IPS DF 19.7 (cell line): ENCODE measurements around the gene KCNK2.

Source experiments
- DNase-seq: peaks from one replicate; pipeline ENCODE4 v3.0.0-alpha.2; 2013; ENCODE audit warnings: low read depth, low spot score

KCNK2 gene

DNA sequence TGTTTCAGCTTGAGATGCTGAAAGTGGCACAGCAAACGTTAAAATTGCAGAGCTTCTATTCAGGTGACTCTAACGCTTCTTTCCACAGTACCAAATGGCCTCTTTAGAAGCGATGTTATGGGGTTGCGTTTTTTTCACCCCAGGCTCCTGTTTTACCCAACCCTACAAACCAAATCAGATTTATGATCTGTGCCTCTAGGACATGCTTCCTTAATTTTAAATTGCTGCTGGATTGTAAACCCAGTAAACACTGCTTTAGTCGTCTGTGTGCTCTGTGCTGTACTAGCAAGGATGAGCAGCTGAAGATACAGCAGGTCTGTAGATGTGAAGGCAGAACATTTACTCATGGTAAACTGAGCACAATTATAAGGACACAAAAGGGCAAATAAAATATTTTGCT lies 13.0 kb downstream of the KCNK2 start:
- no peak for DNase-seq

DNA sequence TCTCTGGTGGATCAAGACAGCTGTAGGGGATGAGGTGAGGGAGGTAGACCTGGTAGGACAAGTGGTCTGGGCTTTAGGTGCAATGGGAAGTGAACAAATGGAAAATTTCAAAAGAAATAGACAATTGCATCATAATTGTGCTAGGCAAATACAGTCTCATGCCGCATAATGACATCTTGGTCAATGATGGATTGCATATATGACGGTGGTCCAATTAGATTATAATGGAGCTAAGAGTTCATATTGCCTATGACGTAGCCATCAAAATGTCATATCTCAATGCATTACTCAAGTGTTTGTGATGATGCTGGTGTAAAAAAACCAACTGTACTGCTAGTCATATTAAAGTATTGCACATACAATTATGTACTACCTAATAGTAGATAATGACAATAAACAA lies 19.0 kb downstream of the KCNK2 start:
- DNase-seq = no peak

DNA sequence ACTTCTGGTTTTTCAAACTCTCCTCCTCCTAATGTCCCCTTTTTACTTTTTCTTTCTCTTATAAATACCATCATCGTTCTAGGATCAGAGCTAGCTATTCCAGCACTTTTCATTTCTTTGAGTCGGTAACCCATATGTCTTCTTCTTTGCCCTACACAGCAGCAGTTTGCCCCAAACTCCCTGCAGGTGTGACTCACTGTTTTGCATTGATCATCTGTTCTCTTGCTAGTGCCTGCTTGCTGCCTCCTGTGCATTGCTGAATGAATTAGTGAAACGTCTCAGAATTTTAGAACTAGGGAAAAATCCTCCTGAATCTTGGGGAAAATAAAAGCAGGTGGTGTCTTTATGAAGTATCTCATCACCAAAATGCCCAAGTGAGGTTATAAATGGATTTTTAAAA lies 21.7 kb downstream of the KCNK2 start:
- DNase-seq = no peak

DNA sequence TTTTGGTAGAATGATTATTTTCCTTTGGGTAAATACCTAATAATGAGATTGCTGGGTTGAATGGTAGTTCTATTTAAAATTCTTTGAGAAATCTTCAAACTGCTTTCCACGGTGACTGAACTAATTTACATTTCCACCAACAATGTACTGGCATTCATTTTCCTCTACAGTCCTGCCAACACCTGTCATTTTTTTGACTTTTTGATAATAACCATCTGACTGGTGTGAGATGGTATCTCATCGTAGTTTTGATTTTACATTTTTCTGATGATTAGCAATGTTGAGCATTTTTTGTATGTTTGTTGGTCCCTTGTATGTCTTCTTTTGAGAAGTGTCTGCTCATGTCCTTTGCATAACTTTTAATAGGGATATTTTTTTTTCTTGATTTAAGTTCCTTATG lies 23.5 kb downstream of the KCNK2 start:
- no peak for DNase-seq

DNA sequence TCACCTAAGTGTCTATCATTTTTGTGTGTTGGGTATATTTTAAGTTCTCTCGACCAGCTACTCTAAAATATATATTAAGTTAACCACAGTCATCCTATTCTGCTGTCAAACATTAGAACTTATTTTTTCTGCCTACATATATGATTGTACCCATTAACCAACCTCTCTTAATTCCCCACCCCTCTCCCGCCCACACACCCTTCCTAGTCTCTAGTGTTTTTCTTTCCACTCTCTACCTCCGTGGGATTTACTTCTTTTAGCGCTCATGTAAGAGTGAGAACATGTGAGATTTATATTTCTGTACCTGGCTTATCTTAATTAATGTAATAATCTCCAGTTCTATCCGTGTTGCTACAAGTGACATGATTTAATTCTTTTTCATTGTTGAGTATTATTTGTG lies 26.6 kb downstream of the KCNK2 start:
- no peak for DNase-seq

DNA sequence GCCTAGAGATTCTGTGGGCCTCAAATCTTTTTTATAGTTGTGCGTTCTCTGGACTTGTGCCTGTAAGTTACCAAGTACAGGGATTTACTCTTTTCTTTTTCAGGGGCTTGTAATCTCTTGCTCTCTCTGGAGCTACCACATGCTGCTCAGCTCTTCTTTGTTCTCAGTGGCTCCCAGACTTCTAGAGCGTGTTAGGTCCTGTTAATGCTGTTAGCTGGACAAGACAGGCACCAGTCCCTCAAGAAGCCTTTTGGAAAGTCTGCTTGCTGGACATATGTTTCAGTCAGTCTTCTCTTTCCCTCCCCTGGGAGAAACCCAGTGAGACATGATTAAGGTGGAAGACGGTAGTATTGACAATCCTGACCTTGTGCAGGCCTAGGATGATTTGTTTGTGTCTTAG lies 29.4 kb downstream of the KCNK2 start:
- no peak for DNase-seq

DNA sequence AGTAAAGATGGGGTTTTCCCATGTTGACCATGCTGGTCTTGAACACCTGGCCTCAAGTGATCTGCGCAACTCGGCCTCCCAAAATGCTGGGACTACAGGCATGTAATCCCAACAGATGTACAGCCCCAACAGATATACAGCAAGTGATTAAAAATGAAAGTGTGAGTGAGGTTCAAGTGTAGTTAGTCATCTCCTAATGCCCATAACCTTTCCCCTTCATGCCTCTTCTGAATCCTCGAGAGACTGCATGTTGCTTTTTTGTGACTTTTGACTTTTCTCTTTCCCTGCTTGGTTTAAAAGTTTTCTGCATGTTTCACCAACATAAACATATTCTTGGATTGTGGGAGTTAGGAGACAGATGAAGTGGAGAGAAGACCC lies 31.2 kb downstream of the KCNK2 start:
- DNase-seq = no peak

DNA sequence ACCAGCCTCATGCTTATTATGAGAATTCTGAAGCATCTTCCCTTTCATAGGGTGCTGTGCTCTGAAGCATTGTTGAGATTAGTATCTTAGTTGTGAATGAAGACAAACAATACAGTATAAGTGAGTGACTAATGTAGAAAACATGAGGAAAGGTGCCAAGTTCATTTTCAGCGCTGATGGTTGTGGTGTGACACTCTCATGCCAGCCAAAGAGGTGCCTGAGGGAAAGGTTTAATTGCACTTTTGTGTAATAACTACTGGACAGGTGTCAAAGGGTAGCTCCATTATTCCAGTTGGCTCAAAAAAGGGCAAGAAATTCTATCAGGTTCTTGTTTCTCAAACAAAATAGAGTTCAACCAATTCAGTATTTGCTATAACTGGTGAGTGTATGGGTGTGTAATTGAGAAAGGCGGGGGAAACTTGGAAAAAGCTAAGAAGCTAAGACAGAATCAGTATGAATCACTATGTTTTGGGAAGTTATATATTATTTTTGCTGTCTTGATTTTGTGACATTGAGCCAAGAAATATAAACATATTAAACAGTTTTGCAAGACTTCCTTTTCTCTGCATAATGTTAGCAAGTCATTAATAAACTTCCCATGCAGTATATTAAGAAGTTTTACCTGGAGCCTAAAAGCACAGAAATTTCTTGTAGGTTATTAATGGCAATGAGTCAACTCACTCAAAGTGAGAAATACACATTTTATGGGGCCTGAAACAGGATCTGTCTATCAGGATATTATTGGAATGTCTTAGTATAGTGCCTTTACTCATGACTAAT lies 31.8 kb downstream of the KCNK2 start:
- no peak for DNase-seq

DNA sequence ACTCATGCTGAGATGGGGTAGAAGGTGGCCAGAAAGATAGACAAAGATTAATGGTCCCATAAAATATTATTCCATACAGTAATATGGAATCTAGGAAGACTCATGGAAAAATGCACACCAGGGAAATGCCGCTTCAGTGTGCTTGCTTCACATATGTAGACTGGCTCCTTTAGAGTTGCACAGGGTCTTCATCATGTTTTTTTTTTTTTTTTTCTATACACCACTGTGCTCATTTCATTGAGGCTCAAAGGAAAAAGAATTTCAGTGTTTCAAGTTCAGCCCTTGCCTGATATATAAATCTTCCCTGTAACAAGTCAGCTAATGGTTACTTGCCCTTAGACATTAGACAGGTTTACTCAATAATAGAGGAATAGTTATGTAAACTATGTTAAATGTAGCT lies 33.2 kb downstream of the KCNK2 start:
- no peak for DNase-seq

DNA sequence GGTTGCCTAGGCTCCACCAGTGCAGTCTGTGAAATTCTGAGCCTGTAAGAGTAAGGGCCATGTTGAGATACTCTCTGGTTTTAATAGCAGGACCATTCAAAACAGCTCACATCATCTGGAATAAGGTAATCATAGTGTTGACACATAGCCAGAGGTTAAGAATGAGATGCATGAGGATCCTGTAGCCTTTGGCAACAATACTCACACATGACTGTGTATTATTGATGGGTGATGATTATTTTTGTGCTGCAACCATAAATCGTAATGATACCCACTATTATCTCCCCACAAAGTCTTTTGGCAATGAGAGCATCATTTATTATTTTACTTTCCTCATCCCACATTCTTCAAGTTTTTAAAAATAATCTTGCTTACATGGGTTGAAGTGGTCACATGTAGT lies 35.5 kb downstream of the KCNK2 start:
- no peak for DNase-seq

DNA sequence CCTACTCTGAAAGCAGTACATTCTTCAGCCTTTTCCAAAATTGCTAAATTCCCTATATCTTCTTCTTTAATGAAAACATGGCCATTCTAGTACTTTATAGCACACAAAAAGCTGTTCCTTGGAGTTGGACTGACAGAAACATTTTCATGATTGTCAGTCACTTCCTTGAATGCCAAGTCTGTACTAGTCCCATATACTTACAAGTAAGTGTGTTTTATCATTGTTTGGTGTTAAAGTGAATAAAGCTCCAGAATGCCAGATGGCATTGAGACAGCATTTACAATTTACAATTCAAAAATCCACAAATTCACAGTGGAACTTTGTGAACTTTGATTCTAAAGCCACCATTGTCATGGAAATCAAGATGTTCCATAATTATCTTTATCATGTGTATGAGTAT lies 36.5 kb downstream of the KCNK2 start:
- DNase-seq = no peak

DNA sequence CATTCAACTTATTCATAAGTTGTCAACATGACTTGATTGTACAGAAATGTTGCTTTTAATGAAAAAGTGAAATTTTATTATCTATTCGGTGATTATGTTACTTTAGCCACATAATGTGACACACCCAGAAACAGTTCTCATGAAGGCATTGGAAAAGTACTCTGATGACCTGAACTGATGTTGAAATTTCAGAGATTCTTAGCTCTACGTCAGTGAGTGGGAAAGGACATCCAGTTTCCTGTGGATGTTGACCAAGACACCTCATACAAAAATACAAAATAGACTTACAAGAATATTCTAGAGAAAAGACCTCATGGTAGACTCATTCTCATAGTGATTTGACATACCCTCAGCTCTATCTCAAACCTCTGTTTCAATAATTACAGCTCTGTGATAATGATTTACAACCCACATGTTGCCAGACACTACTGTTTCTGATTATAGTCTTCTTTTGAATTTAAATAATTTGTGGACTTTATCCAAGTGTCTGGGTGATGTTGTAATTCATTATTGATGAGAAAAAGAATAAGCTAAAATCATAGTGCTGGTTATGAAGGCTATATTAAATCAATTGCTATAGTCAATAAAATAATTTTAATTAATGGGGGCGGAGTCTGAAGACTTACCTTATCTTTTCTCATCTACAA lies 37.3 kb downstream of the KCNK2 start:
- no peak for DNase-seq

DNA sequence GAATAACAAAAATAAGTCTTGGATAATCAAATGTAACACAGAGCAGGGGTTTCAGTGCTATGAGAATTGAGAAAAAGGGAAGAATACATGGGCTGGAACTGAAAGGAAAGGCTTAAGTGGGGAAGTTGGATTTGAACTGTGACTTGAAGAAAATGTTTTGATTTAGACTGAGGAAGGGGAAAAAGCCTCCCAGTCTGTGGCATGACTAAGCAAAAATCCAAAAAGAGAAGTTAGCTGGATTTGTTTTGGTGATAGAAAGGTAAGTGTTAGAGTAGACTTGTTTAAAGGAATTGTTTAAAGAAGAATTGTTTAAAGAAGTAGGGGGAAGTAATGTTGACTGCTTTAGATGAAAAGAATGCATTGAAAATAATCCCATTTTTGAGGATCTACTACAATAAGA lies 46.0 kb downstream of the KCNK2 start:
- DNase-seq = no peak

DNA sequence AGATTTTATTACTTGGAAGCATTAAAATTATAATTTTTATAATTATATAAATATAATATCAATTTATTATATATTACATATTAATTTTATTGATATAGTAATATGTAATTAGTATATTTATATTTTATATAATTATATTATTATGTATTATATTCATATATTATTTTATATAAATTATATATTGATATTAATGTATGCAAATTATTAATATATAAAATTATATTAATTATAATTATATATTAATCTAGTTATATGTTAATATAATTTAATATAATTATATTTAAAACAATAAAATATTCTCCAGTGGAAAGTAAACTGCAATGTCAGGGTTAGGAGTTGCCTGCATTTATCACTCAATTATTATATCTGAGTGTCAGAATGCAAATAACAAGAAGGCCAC lies 48.8 kb downstream of the KCNK2 start:
- DNase-seq = no peak

DNA sequence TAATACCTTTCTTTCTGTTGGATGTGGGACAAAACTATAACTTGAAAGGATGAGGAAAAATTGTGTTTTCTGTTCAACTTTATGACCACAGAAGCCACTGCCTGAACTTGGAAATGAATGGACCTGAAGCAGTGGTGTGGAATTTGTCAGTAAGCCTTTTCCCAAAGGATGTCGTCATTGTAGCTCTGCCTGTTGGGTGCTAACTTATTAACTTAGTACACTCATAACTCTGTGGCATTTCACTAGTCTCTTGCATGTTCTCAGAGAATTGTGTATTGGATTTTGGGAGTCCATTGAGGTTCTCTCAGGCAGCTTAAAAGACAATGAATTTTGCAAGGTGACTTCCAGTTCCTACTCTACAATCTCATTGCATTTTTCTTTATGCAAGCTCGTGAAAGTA lies 49.6 kb downstream of the KCNK2 start:
- DNase-seq = no peak

DNA sequence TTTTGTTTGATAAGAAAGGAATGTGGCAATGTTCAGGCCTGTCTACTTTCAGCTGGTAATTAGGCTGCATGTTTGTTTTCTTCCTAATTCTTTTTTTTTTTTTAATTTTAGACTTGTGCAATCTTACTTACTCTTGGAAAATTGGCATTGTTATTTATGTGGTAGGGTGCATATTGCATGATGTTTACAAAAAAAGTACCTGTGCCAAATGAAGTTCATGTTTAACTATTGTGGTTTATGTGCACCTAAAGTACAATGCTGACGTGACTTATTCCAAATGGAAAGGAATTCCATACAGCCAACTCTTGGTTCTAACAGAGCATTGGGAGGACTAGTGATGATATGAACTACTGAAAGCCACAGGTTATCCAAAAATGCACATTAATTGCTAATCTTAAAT lies 51.0 kb downstream of the KCNK2 start:
- no peak for DNase-seq

DNA sequence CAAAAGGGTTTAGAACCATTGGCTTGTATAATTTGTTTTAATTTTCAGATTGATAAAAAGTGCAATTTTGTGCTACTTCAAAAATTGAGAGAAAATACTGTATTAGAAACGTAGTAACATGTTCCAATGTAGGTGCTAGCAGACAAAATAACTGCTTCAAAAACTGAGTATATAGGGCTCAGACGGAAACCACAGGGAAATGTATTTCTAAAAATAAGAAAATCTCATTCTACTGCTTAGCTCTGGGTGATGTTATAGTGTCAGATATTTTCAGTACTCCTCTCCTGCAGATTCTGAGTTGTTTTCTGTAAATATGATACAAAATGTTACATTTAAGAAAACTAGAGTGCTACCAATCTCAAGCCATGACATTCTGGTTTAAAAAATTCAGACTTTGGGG lies 55.4 kb downstream of the KCNK2 start:
- no peak for DNase-seq

DNA sequence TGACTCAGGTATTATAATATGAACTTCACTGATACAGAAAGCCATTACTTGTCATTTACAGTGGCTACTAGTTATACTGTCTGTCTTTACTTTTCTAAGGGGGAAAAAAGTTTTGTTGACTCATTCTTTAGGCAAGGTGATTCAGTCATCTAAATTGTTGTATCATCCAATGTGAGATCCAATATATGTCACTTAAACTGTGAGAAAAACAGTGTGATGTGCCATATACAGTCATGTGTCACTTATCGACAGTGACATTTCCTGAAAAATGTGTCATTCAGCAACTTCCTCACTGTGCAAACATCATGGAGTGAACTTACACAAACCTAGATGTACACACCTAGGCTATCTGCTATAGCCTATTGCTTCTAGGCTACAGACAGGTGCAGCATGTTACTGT lies 57.6 kb downstream of the KCNK2 start:
- no peak for DNase-seq

DNA sequence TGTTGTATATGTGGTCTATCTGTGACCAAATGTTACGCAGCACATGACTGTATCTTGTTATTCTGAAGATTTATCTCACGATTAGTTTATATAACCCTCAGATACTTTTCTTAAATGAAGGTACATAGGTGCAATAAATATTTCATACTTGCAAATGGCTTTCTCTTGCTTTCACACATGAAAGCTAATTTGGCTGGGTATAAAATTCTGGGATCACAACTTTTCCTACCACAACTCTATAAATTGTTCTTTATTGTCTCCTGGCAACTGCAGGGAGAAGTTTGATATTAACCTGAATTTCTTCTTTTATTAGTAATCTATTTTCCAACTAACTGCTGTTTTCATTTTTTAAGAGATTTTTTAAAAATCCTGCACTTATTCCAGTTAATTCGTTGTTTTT lies 58.9 kb downstream of the KCNK2 start:
- no peak for DNase-seq

DNA sequence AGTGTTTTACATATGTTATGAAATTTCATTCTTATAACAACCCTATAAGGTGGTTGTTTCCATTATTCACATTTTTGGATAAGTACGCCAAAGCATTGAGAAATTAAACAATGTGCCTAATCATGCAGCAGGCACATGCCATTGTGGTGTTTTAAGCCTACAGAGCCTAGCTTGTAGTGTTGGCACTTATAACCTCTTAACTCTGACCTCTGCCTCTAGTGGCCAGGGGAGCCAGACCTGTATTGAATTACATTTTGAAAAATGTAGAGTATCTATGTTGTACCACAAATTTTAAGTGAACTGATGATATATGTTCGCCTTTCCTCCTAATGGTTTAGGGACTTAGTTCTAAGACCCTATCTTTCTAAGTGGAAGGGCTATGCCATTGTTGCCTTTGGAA lies 61.0 kb downstream of the KCNK2 start:
- no peak for DNase-seq

DNA sequence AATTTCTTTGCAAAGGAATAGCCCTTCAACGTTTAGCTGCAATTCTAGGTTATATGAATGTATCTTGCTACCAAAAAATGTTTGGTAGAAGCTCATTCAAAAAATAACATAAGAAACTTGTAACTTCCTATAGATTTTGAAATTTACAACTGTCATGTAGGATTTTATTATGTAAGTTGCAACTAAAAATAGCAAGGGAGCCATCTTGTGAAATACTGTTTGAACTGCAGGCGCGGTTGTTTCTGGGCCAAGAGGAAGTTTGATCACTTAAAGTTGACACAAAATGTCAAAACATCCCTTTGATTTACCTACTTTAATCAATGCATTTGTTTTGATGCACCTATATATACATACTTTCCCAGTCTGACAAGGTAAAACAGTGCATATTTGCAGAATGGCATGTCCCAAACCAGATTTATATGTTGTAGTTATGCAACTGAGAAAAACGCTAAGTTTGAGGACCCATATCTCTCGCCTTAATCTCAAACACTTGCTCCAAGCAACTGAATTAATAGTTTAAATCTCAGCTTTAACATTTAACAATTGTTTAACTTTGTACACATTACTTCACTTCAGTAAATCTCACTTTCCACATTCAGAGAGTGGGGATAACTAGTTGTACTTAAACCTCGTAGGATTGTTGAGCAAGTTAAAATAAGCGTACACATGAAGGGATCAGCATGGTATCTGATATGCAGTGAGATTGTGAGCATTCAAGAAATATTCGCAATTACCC lies 63.9 kb downstream of the KCNK2 start:
- no peak for DNase-seq

DNA sequence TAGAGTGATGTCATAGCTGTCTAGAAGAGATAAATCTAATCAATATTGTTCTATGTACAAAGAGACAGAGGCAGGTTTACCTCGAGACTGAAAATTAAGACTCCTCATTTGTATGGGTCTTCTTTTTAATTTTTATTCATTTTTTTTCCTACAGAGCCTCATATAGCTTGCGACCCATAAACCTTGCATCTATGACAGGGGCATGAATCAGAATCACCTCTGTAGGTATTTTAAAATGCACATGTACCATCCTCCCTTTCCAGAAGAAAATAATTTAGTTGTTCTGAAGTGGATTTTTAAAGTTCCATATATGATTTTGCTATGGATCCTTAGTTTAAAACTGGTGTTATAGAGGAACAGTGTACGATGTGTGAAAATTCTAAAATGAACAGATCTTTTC lies 64.5 kb downstream of the KCNK2 start:
- DNase-seq = no peak
